Large intestine (tissue), 3 donors: ENCODE data around the gene OR2M4. TPM values are rescaled to one million over a fixed set of nuclear protein-coding genes. Genes with fewer than 3 reads are reported as not detected.
"Not testable (repeated sequence)": the region's sequence is repeated elsewhere in the genome, so short reads cannot be mapped to it uniquely, and the experiment has no call there.

ENCODE experiments used
- DNase-seq, 2 donors: peaks; one replicate each; pipeline versions ENCODE4 v3.0.0 to v3.0.0-alpha.2; 2013
- H3K27ac ChIP-seq: one replicate; pipeline ENCODE4 v1.5.1; 2013; ENCODE audit warnings: low read length
- H3K27me3 ChIP-seq: 2 replicates; pipeline ENCODE4 v1.6.1; 2013; ENCODE audit warnings: low read length; ENCODE audit not compliant: control insufficient read depth, insufficient read depth
- H3K36me3 ChIP-seq: 2 replicates; pipeline ENCODE4 v1.6.1; 2013; ENCODE audit warnings: low read length; ENCODE audit not compliant: control insufficient read depth, insufficient read depth
- H3K4me1 ChIP-seq: one replicate; pipeline ENCODE4 v1.6.1; 2013; ENCODE audit warnings: low read length; ENCODE audit not compliant: control insufficient read depth, insufficient read depth
- H3K4me3 ChIP-seq: one replicate; pipeline ENCODE4 v1.5.1; 2013; ENCODE audit warnings: low read length
- H3K9me3 ChIP-seq: one replicate; pipeline ENCODE4 v1.6.1; 2013; ENCODE audit warnings: mild to moderate bottlenecking, low read depth, low read length, moderate library complexity; ENCODE audit not compliant: control insufficient read depth
- WGBS: methylation state at CpG from one replicate; pipeline ENCODE4 v1.1.5; 2013; ENCODE audit warnings: low lambda C conversion rate; ENCODE audit not compliant: insufficient coverage; 5-methylcytosine and 5-hydroxymethylcytosine counted together
- polyA plus RNA-seq: library from polyadenylated mRNA; unstranded; fragments of 120-200 nt; gene quantifications from one replicate; pipeline ENCODE4 v1.2.1, GENCODE V29; 2013

OR2M4 gene
- polyA plus RNA-seq, 1 donor: not detected

DNA sequence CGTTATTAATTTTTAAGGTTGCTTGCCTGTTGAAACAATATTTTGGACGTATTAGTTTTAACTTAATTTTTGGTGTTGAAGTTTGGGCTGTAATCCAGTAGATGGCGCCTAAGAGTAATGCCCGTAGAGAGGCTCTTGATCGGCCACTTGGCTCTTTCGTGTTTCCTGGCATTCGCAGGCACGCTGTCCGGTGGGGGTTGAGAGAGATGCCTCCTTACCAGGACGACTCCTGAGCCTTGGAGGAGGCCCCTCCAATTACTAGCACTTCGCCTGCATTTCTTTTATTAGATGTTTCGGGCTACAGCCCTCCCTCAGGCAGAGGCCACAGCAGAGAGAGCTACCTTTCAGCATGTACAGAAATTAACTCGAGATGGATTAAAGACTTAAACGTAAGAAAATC lies 12.0 kb downstream of the OR2M4 start:
- H3K4me1 ChIP-seq: no peaks in the 10 kb centered on the region
- no CpG with 5 or more reads among the region's 14 CpGs for WGBS
- no peaks in the 10 kb centered on the region for H3K36me3 ChIP-seq
- H3K4me3 ChIP-seq: no peak overlapping the region
- H3K27me3 ChIP-seq: no peaks in the 10 kb centered on the region
- no peak overlapping the region for H3K27ac ChIP-seq
- no peak for DNase-seq
- no peaks in the 10 kb centered on the region for H3K9me3 ChIP-seq

DNA sequence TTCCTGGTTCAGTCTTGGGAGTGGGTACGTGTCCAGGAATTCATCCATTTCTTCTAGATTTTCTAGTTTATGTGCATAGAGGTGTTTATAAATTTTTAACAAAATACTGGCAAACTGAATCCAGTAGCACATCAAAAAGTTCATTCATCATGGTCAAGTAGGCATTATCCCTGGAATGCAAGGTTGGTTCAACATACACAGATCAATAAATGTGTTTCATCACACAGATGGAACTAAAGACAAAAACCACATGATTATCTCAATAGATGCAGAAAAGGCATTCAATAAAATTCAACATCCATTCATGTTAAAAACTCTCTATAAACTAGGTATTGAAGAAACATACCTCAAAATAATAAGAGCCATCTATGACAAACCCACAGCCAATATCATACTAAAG lies 28.1 kb downstream of the OR2M4 start:
- not testable (repeated sequence) for DNase-seq, H3K9me3 ChIP-seq
- WGBS: 80% methylated on average over 1 of the region's 1 CpG

DNA sequence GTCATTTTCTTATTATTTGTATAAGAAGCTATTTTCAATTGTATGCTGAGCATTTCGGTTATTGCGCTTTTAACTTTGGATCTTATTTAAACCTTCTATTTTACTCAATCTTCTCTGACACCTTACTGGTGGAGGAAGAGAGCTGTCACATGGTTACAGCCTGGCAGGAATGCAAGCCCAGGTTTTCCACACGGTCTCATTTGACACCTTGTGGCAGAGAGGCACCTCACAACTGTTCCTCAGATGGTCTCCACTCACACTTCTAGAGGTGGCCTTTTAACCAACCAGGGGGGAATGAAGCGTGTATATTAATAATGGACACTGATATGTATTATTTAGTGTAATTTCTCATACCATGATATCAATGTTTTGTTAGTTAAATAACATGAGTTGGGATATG lies 37.0 kb downstream of the OR2M4 start:
- Histone ChIP-seq H3K36me3 (no peaks in the 10 kb centered on the region), H3K4me3 (no peak overlapping the region), H3K27me3 (no peaks in the 10 kb centered on the region), H3K27ac (no peak overlapping the region), H3K4me1 (no peaks in the 10 kb centered on the region), H3K9me3 (no peaks in the 10 kb centered on the region)
- 100% methylated on average over 1 of the region's 4 CpGs for WGBS
- DNase-seq: no peak

More for the DNA sequence above, 28.1 kb downstream of the OR2M4 start:
- H3K36me3 ChIP-seq, H3K27me3 ChIP-seq, H3K4me3 ChIP-seq, H3K27ac ChIP-seq, H3K4me1 ChIP-seq: not testable (repeated sequence)

DNA sequence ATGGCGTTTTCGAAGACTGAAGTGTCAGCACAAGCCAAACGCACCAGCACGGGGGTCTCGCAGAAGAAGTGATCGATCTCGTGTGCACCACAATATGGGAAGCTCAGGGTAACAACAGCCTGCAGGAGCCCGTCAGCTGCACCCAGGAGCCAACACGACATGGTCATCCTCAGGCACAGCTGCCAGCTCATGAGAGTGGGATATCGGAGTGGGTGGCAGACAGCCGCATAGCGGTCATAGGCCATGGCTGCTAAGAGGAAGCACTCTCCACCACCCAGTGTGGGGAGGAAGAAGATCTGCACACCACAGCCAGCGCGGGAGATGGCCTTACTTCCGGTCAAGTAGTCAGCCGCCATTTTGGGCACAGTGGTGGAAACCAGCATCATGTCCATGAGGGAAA lies 42.0 kb downstream of the OR2M4 start:
- H3K27ac ChIP-seq, H3K9me3 ChIP-seq, H3K4me3 ChIP-seq, H3K36me3 ChIP-seq, DNase-seq, H3K27me3 ChIP-seq, H3K4me1 ChIP-seq: not testable (repeated sequence)
- WGBS: no CpG with 5 or more reads among the region's 16 CpGs

DNA sequence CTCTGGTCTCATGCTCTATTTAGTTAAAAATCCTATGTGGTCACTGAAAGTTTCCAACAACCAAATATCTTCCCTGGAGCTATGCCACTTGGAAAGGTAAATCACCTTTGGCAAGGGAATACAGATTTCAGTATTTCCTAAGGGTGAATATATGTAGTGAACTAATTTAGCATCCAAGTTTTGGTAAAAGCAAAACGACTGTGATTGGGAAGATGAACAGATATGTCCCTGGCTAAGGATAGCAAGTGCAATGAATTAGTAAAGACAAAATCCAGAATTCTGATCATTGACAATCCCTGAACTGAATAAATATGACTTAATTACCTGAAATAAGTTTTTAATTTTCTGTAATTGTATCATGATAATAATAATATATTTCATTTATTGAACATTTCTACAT lies 46.7 kb downstream of the OR2M4 start, which contains the start of gene OR2T33:
OR2T33 (minus strand) TSS at position 101 of the 400 bp plus-strand sequence. CDS start 4,162 bp downstream, outside the sequence.
- H3K27me3 ChIP-seq: no peaks in the 10 kb centered on the region
- H3K27ac ChIP-seq: no peak within 1 kb of the TSS
- WGBS: 57% methylated on average over 1 of the region's 1 CpG
- H3K4me3 ChIP-seq: no peak within 1 kb of the TSS
- no peaks in the 10 kb centered on the region for H3K4me1 ChIP-seq
- H3K36me3 ChIP-seq: no peaks in the 10 kb centered on the region
- no peaks in the 10 kb centered on the region for H3K9me3 ChIP-seq
- no peak for DNase-seq

DNA sequence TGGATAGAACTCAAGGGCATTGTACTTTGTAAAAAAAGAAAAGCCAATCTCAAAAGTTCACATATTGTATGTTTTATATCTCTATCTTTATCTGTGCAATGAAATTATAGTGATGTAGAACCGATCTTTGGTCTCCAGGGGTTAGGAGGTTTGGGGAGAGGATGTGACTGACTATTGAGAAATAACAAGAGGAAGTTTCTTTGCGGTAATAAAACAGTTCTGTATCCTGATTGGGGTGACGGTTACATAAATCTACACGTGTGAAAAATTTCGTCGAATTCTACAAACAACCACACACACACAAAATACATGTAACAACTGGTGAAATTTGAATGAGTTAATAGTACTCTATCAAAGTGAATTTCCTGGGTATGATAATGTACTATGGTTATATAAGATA lies 57.2 kb downstream of the OR2M4 start:
- no peak overlapping the region for H3K4me3 ChIP-seq
- no peak overlapping the region for H3K27ac ChIP-seq
- no peaks in the 10 kb centered on the region for H3K4me1 ChIP-seq
- no peaks in the 10 kb centered on the region for H3K36me3 ChIP-seq
- H3K9me3 ChIP-seq: no peaks in the 10 kb centered on the region
- no peaks in the 10 kb centered on the region for H3K27me3 ChIP-seq
- WGBS: 80% methylated on average over 2 of the region's 6 CpGs
- DNase-seq: no peak

Other genes with a start within 250 kb of the OR2M4 start
- gene OR2L5, start 217.8 kb upstream of the OR2M4 start, polyA plus RNA-seq: not detected
- 0.52 TPM for gene OR2L2, start 201.3 kb upstream of the OR2M4 start, polyA plus RNA-seq
- gene OR2L3, start 184.6 kb upstream of the OR2M4 start, polyA plus RNA-seq: not detected
- 0.09 TPM for gene OR2L13, start 136.2 kb upstream of the OR2M4 start, polyA plus RNA-seq
- gene OR2M5, start 86.3 kb upstream of the OR2M4 start, polyA plus RNA-seq: not detected
- gene OR2M2, start 56.6 kb upstream of the OR2M4 start, polyA plus RNA-seq: not detected
- not detected for gene OR2M3, start 34.2 kb upstream of the OR2M4 start, polyA plus RNA-seq
- not detected for gene OR2T33, start 46.6 kb downstream of the OR2M4 start, polyA plus RNA-seq
- not detected for gene OR2T12, start 72.0 kb downstream of the OR2M4 start, polyA plus RNA-seq
- not detected for gene OR2M7, start 93.2 kb downstream of the OR2M4 start, polyA plus RNA-seq
- not detected for gene OR14C36, start 117.4 kb downstream of the OR2M4 start, polyA plus RNA-seq
- not detected for gene OR2T4, start 130.2 kb downstream of the OR2M4 start, polyA plus RNA-seq
- gene OR2T6, start 144.3 kb downstream of the OR2M4 start, polyA plus RNA-seq: not detected
- gene OR2T1, start 171.6 kb downstream of the OR2M4 start, polyA plus RNA-seq: not detected
- gene OR2T2, start 214.2 kb downstream of the OR2M4 start, polyA plus RNA-seq: not detected
- gene OR2T3, start 241.9 kb downstream of the OR2M4 start, polyA plus RNA-seq: not detected